Measurements from ENCODE around the gene DOC2A.

DOC2A gene

DNA sequence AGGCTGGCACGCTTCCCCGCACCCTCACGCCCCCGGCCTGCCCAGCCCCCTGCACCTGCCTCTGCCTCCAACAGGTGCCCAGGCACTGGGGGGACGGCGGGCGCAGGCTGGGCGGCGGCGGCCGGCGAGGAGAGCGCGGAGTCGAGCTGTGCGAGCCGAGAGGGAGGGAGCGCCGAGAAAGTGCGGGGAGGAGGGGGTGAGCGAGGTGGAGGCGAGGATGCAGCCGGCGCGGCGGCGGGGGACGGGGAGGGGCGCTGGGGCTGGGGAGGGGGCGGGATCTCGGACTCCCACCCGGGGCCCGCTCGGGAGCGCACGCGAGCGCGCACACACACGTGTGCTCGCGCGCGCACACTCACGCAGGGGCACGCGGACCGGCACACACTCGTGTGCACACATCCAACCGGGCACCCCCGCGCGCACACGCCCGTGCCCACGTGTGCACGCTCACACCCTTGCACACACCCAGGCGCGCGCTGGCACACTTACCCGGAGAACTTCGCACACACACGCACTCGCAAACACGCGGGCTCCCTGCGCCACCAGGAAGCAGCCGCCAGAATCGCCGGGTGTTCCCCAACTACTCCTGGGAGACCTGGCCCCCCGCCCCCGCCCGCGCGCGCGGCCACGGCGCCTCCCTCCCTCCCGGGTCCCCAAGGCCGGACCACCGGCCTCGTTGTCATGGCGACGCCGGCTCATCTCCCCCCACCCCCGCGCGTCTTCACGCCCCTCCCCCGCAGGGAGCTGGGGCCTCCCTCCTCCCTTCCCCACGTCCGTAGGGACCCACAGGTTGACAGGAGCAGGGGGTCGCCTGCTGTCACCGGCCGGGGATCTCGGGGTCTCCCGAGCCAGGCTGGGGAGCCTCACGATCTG, at the start of gene DOC2A:
DOC2A (minus strand) TSS at position 184 of the 870 bp plus-strand sequence. CDS start 805 bp downstream, outside the sequence.
- H3K9me3 ChIP-seq (ENCODE audit: control insufficient read depth, insufficient read depth, low read length) = no peaks in the 10 kb centered on the region
- H3K4me1 ChIP-seq (ENCODE audit: control insufficient read depth, low read length) = peaks cover 26% of the 10 kb centered on the region
- no peaks in the 10 kb centered on the region for H4K20me1 ChIP-seq (ENCODE audit: control insufficient read depth, insufficient read depth, low read depth, low read length)
- H3F3A ChIP-seq (ENCODE audit: control insufficient read depth, insufficient read depth) = no peaks in the 10 kb centered on the region
- peaks cover under 1% of the 10 kb centered on the region for H3K36me3 ChIP-seq (ENCODE audit: control insufficient read depth, low read length)
- H3K79me2 ChIP-seq (ENCODE audit: control insufficient read depth, low read length) = no peaks in the 10 kb centered on the region
- peaks cover 31% of the 10 kb centered on the region for H3K27me3 ChIP-seq (ENCODE audit: control insufficient read depth, low read length)
- H3K4me3 ChIP-seq (ENCODE audit: low read length) = peak within 1 kb of the TSS; percentile 71
- no peak within 1 kb of the TSS for H3K27ac ChIP-seq (ENCODE audit: low read depth, low read length)
- TF ChIP-seq EZH2phosphoT487 (IDR thresholded peaks at IDR 0.05; ENCODE audit: borderline replicate concordance, low read length) (0 out of 2 replicates have a peak, but pooled peaks have one; percentile 25), CTCF (IDR thresholded peaks at IDR 0.05; ENCODE audit: low read depth, low read length, poor library complexity, severe bottlenecking) (no peak)
- peak within 1 kb of the TSS; percentile 76 for H3K4me2 ChIP-seq (ENCODE audit: low read length)
- no peaks in the 10 kb centered on the region for H3K9me2 ChIP-seq (replicated peaks; ENCODE audit: control insufficient read depth, low read length)

DNA sequence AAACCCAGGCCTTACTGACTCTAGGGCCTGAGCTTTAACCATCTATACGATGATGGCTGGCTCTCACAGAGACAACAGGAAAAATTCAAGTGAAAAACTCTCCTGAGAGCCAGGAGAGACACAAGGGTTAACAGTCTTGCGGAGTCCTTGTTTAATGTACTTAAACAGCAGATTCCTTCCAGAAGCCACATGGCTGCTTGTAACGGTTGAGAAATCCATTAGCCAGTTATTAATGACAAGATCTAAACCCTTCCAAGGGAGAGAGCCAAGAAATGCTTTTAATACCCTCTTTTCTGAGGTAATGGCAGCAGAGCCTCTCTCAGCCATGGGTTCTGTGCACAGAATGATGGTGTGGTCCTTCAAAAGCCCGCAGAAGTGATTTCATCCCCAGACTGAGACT, 49.5 kb upstream of the DOC2A start:
- no peaks in the 10 kb centered on the region for H3K9me2 ChIP-seq (replicated peaks; ENCODE audit: control insufficient read depth, low read length)
- no peak overlapping the region for H3K4me3 ChIP-seq (ENCODE audit: low read length)
- H3K9me3 ChIP-seq (ENCODE audit: control insufficient read depth, insufficient read depth, low read length) = no peaks in the 10 kb centered on the region
- H3K27me3 ChIP-seq (ENCODE audit: control insufficient read depth, low read length) = no peaks in the 10 kb centered on the region
- H3F3A ChIP-seq (ENCODE audit: control insufficient read depth, insufficient read depth) = peaks cover 5% of the 10 kb centered on the region
- TF ChIP-seq CTCF (IDR thresholded peaks at IDR 0.05; ENCODE audit: low read depth, low read length, poor library complexity, severe bottlenecking) = no peak
- TF ChIP-seq EZH2phosphoT487 (IDR thresholded peaks at IDR 0.05; ENCODE audit: borderline replicate concordance, low read length) = no peak
- no peak overlapping the region for H3K4me2 ChIP-seq (ENCODE audit: low read length)
- peaks cover 18% of the 10 kb centered on the region for H3K79me2 ChIP-seq (ENCODE audit: control insufficient read depth, low read length)
- no peak overlapping the region for H3K27ac ChIP-seq (ENCODE audit: low read depth, low read length)
- H4K20me1 ChIP-seq (ENCODE audit: control insufficient read depth, insufficient read depth, low read depth, low read length) = no peaks in the 10 kb centered on the region
- H3K36me3 ChIP-seq (ENCODE audit: control insufficient read depth, low read length) = peaks cover 17% of the 10 kb centered on the region
- peaks cover 11% of the 10 kb centered on the region for H3K4me1 ChIP-seq (ENCODE audit: control insufficient read depth, low read length)

- Histone ChIP-seq H3K27me3 (ENCODE audit: control insufficient read depth, low read length) (no peaks in the 10 kb centered on the region), H3K27ac (ENCODE audit: low read depth, low read length) (no peak overlapping the region)
These were observed 44.2 kb upstream of the DOC2A start for GRCh38 chr16:30054959-30055553.

More at GRCh38 chr16:30054959-30055553, 44.2 kb upstream of the DOC2A start:
- Histone ChIP-seq H3K4me2 (ENCODE audit: low read length) (peak overlapping the region; percentile 51), H3K9me2 (replicated peaks; ENCODE audit: control insufficient read depth, low read length) (no peaks in the 10 kb centered on the region), H3K36me3 (ENCODE audit: control insufficient read depth, low read length) (peaks cover 6% of the 10 kb centered on the region; the same call in 1 of the 2 replicates), H3F3A (ENCODE audit: control insufficient read depth, insufficient read depth) (no peaks in the 10 kb centered on the region; the same call in 1 of the 2 replicates), H3K9me3 (ENCODE audit: control insufficient read depth, insufficient read depth, low read length) (no peaks in the 10 kb centered on the region), H3K4me3 (ENCODE audit: low read length) (peak overlapping the region; percentile 20; the same call in 1 of the 2 replicates), H4K20me1 (ENCODE audit: control insufficient read depth, insufficient read depth, low read depth, low read length) (no peaks in the 10 kb centered on the region), H3K79me2 (ENCODE audit: control insufficient read depth, low read length) (peaks cover 15% of the 10 kb centered on the region), H3K4me1 (ENCODE audit: control insufficient read depth, low read length) (peaks cover 28% of the 10 kb centered on the region)
- TF ChIP-seq CTCF (IDR thresholded peaks at IDR 0.05; ENCODE audit: low read depth, low read length, poor library complexity, severe bottlenecking) (peak; percentile 90), EZH2phosphoT487 (IDR thresholded peaks at IDR 0.05; ENCODE audit: borderline replicate concordance, low read length) (no peak)
